ENCODE data around the gene RGS7.
"Not testable (repeated sequence)": the region's sequence is repeated elsewhere in the genome, so short reads cannot be mapped to it uniquely, and the experiment has no call there.

Gene RGS7

GRCh38 chr1:240991230-240991629 lies 365.8 kb downstream of the RGS7 start:
- TF ChIP-seq, protein P1, sequence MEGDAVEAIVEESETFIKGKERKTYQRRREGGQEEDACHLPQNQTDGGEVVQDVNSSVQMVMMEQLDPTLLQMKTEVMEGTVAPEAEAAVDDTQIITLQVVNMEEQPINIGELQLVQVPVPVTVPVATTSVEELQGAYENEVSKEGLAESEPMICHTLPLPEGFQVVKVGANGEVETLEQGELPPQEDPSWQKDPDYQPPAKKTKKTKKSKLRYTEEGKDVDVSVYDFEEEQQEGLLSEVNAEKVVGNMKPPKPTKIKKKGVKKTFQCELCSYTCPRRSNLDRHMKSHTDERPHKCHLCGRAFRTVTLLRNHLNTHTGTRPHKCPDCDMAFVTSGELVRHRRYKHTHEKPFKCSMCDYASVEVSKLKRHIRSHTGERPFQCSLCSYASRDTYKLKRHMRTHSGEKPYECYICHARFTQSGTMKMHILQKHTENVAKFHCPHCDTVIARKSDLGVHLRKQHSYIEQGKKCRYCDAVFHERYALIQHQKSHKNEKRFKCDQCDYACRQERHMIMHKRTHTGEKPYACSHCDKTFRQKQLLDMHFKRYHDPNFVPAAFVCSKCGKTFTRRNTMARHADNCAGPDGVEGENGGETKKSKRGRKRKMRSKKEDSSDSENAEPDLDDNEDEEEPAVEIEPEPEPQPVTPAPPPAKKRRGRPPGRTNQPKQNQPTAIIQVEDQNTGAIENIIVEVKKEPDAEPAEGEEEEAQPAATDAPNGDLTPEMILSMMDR (conservative IDR thresholded peaks at IDR 0.05; ENCODE audit: control insufficient read depth, insufficient read depth, low read depth, low read length) = no peak
- no peak overlapping the region for H3K4me3 ChIP-seq (ENCODE audit: control insufficient read depth, low read depth, low read length)
- no peak for DNase-seq (ENCODE audit: low read depth)

GRCh38 chr1:240987928-240988327 lies 369.1 kb downstream of the RGS7 start:
- DNase-seq (ENCODE audit: low read depth) = peak; percentile 33

GRCh38 chr1:240985081-240985480 lies 371.9 kb downstream of the RGS7 start:
- DNase-seq (ENCODE audit: low read depth) = no peak
- no peak overlapping the region for H3K4me3 ChIP-seq (ENCODE audit: control insufficient read depth, low read depth, low read length)
- TF ChIP-seq, protein P1 (conservative IDR thresholded peaks at IDR 0.05; ENCODE audit: control insufficient read depth, insufficient read depth, low read depth, low read length) = no peak

More at GRCh38 chr1:240987928-240988327, 369.1 kb downstream of the RGS7 start:
- no peak overlapping the region for H3K4me3 ChIP-seq (ENCODE audit: control insufficient read depth, low read depth, low read length)
- TF ChIP-seq, protein P1 (conservative IDR thresholded peaks at IDR 0.05; ENCODE audit: control insufficient read depth, insufficient read depth, low read depth, low read length) = no peak

DNA sequence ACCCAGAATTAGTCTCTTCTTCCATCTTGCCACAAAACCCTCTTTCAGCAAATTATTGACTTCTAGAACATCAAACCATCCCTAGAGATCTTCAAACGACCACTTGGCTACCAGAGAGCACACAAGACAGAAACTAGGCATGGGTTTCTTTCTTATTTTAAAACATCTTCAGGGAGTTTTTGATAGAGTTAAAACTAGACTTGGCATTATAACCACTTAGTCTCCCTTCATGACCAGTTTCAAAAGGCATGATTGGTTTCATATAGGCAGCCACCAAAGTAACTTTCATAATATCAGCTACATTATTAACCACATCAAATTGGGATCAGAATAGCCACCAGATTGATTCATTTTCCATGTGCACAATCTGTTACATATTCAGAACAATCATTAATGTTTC lies 376.7 kb downstream of the RGS7 start:
- H3K4me3 ChIP-seq (ENCODE audit: control insufficient read depth, low read depth, low read length) = no peak overlapping the region
- DNase-seq (ENCODE audit: low read depth) = no peak
- TF ChIP-seq, protein P1 (conservative IDR thresholded peaks at IDR 0.05; ENCODE audit: control insufficient read depth, insufficient read depth, low read depth, low read length) = no peak

DNA sequence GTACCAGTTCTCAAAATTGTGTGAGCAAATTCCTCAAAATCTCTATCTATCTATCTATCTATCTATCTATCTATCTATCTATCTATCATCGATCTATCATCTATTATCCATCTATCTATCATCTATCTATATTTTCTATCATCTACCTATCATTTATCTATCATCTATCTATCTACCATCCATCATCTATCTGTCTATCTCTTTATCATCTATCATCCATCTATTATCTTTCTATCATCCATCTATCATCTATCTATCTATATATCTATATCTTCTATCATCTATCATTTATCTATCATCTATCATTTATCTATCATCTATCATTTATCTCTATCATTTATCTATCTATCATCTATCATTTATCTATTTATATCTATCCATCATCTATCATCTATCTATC lies 380.3 kb downstream of the RGS7 start:
- TF ChIP-seq, protein P1 (conservative IDR thresholded peaks at IDR 0.05; ENCODE audit: control insufficient read depth, insufficient read depth, low read depth, low read length) = no peak

GRCh38 chr1:240973875-240974274 lies 383.1 kb downstream of the RGS7 start:
- no peak for DNase-seq (ENCODE audit: low read depth)
- H3K4me3 ChIP-seq (ENCODE audit: control insufficient read depth, low read depth, low read length) = no peak overlapping the region
- TF ChIP-seq, protein P1 (conservative IDR thresholded peaks at IDR 0.05; ENCODE audit: control insufficient read depth, insufficient read depth, low read depth, low read length) = no peak

More for the DNA sequence above, 380.3 kb downstream of the RGS7 start:
- no peak for DNase-seq (ENCODE audit: low read depth)
- H3K4me3 ChIP-seq (ENCODE audit: control insufficient read depth, low read depth, low read length) = no peak overlapping the region

DNA sequence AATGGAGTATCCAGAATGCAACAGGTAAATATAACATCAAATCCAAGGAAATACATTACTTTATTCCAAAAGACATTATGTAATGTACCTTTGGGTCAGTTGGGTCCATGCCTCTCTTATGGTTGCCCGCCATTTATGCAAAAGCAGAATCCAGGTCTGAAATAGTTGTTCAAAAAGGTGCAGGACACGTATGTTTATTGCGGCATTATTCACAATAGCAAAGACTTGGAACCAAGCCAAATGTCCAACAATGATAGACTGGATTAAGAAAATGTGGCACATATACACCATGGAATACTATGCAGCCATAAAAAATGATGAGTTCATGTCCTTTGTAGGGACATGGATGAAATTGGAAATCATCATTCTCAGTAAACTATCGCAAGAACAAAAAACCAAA lies 384.9 kb downstream of the RGS7 start:
- DNase-seq (ENCODE audit: low read depth); H3K4me3 ChIP-seq (ENCODE audit: control insufficient read depth, low read depth, low read length): not testable (repeated sequence)
